ENCODE measurements around the gene STX16.
"Not testable (repeated sequence)": the region's sequence is repeated elsewhere in the genome, so short reads cannot be mapped to it uniquely, and the experiment has no call there.

Gene STX16

GRCh38 chr20:58637466-58638213, 13.4 kb upstream of the STX16 start:
- H3K4me3 ChIP-seq (ENCODE audit: low read depth, low read length) = no peak overlapping the region
- TF ChIP-seq CTCF (IDR thresholded peaks at IDR 0.05; ENCODE audit: borderline replicate concordance, insufficient read depth, low read depth, low read length) = no peak

DNA sequence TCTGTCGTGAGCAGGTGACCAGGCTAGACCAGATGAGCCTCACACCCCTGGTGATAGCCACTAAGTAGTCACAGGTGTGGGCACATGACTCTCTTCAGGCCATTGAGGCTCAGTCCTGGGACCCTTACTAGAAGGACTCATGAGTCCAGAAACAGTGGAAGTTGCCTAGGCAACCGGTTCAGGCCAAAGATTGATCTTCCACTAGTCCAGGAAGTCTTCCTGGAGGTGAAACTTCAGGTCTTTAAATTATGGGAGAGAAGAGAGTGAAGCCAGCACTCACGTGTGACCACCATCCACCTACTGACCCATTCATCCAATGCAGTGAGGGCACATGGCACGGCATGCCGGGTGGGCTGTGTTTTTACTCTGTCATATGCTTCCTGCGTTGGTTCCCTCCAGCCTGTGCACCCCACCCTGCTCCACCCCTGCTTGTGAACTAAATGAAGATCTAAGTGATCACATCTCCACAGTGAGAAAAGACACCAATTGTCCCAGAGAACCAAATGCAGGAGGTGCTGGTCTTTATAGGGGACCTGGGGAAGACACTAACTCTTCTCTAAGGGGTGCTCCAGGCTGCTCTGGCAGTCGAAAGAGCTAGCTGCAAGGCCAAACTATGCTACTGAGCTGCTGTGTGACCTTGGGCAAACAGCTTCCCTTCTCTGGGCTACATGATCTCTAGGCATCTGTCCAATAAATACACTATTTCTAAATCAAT, 12.5 kb upstream of the STX16 start:
- H3K4me3 ChIP-seq (ENCODE audit: low read depth, low read length) = no peak overlapping the region
- no peak for TF ChIP-seq CTCF (IDR thresholded peaks at IDR 0.05; ENCODE audit: borderline replicate concordance, insufficient read depth, low read depth, low read length)

DNA sequence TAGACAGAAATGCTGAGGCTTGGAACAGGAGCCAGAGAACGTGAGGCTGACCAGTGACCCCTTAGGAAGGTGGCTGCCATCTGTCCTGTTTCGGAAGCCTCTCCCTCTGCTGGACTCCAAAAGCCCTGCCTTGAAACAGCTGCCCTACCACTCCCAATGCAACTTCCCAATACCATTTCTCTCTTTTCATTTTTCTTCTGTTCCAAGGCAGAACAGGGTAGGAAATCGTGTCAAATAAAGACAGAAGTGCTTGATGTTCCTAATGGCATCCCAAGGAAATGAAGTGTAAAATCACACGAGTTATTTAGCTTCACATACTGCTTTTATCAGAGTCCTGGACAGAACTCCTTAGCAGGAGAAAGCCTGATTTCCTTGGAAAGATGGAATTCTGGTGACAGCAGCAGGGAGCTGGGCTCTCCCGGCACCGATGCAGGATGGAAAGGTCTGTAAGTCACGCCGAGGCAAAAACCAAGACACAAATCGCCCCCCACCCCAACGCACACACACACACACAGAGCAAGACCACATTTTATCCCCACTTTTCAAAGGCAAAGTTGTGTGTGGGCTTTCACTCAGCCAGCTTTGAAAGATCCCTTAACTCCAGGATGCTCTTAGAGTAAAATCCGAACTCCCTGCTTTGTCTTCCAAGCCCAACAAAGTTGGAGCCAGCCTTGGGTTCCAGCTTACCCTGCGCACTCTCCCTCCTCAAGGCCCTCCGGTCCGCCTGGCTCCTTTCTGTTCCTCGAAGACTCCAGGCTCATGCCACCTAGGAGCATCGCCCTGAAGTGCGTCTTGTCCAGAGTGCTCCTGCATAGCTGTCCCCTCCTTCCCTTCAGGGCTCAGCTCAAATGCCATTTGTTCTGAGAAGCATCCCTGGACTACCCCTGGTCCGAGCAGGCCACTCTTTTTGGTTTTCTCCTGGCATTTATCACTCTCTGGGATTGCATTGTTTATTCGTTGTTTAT, 11.6 kb upstream of the STX16 start:
- no peak for TF ChIP-seq CTCF (IDR thresholded peaks at IDR 0.05; ENCODE audit: borderline replicate concordance, insufficient read depth, low read depth, low read length)
- no peak overlapping the region for H3K4me3 ChIP-seq (ENCODE audit: low read depth, low read length)

GRCh38 chr20:58640446-58640845, 10.6 kb upstream of the STX16 start:
- H3K4me3 ChIP-seq (ENCODE audit: low read depth, low read length) = no peak overlapping the region
- no peak for TF ChIP-seq CTCF (IDR thresholded peaks at IDR 0.05; ENCODE audit: borderline replicate concordance, insufficient read depth, low read depth, low read length)

DNA sequence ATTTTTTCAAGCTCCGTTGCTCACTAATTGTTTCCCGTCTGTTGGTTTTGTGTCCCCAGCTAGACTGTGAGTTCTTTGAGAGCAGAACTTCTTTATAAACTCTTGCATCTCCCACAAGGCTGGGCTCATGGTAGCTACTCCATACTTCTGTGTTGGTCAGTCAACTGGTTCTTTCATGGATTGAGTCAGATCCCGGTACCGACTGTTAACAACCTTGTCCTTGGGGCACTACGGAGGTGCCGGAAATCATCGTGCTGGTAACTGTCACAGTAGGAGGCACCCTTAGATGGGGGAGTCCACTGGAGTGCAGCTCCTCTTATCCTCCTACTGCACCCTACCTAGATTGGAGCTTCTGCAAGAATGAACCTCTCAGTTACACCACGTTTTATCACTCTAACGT, 8.6 kb upstream of the STX16 start:
- H3K4me3 ChIP-seq (ENCODE audit: low read depth, low read length) = no peak overlapping the region
- no peak for TF ChIP-seq CTCF (IDR thresholded peaks at IDR 0.05; ENCODE audit: borderline replicate concordance, insufficient read depth, low read depth, low read length)

DNA sequence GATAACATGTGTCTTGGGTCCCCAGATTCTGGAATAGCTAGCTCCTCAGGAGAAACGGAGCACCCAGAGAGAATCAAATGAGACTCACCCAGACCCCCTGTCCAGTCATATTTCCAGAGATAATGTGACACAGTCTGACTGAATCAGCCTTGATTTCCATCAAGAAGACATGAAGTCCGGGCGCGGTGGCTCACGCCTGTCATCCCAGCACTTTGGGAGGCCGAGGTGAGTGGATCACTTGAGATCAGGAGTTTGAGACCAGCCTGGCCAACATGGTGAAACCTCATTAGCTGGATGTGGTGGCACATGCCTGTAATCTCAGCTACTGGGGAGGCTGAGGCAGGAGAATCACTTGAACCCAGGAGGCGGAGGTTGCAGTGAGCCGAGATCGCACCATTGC, 8.2 kb upstream of the STX16 start:
- not testable (repeated sequence) for H3K4me3 ChIP-seq (ENCODE audit: low read depth, low read length)

GRCh38 chr20:58645412-58645968, 5.6 kb upstream of the STX16 start:
- no peak overlapping the region for H3K4me3 ChIP-seq (ENCODE audit: low read depth, low read length)
- TF ChIP-seq CTCF (IDR thresholded peaks at IDR 0.05; ENCODE audit: borderline replicate concordance, insufficient read depth, low read depth, low read length) = no peak

Measured in GM12875 (cell line).